IPS-18a (cell line): ENCODE data around the gene UXS1.

Source experiments
- H3K27ac ChIP-seq: one replicate; pipeline ENCODE4 v1.5.1; 2013; ENCODE audit warnings: low read length
- H3K27me3 ChIP-seq: one replicate; pipeline ENCODE4 v1.6.1; 2013; ENCODE audit warnings: mild to moderate bottlenecking, low read length; ENCODE audit not compliant: control insufficient read depth, insufficient read depth
- H3K36me3 ChIP-seq: one replicate; pipeline ENCODE4 v1.6.1; 2013; ENCODE audit warnings: low read depth, low read length; ENCODE audit not compliant: control insufficient read depth
- H3K4me1 ChIP-seq: one replicate; pipeline ENCODE4 v1.6.1; 2013; ENCODE audit warnings: low read depth, low read length; ENCODE audit not compliant: control insufficient read depth
- H3K4me3 ChIP-seq: one replicate; pipeline ENCODE4 v1.5.1; 2013; ENCODE audit warnings: low read length
- H3K9ac ChIP-seq: one replicate; pipeline ENCODE4 v1.6.1; 2013; ENCODE audit warnings: mild to moderate bottlenecking, low read length, moderate library complexity
- H3K9me3 ChIP-seq: one replicate; pipeline ENCODE4 v1.6.1; 2013; ENCODE audit warnings: low read depth, low read length; ENCODE audit not compliant: control insufficient read depth

Gene UXS1

GRCh38 chr2:106115250-106115649, 78.9 kb downstream of the UXS1 start:
- H3K9ac ChIP-seq = no peak overlapping the region
- no peaks in the 10 kb centered on the region for H3K9me3 ChIP-seq
- no peak overlapping the region for H3K4me3 ChIP-seq
- H3K4me1 ChIP-seq = peaks cover 9% of the 10 kb centered on the region
- no peak overlapping the region for H3K27ac ChIP-seq
- H3K27me3 ChIP-seq = no peaks in the 10 kb centered on the region
- peaks cover 11% of the 10 kb centered on the region for H3K36me3 ChIP-seq

- peaks cover 9% of the 10 kb centered on the region for H3K4me1 ChIP-seq
Observed at GRCh38 chr2:106114166-106114565, 79.9 kb downstream of the UXS1 start.

DNA sequence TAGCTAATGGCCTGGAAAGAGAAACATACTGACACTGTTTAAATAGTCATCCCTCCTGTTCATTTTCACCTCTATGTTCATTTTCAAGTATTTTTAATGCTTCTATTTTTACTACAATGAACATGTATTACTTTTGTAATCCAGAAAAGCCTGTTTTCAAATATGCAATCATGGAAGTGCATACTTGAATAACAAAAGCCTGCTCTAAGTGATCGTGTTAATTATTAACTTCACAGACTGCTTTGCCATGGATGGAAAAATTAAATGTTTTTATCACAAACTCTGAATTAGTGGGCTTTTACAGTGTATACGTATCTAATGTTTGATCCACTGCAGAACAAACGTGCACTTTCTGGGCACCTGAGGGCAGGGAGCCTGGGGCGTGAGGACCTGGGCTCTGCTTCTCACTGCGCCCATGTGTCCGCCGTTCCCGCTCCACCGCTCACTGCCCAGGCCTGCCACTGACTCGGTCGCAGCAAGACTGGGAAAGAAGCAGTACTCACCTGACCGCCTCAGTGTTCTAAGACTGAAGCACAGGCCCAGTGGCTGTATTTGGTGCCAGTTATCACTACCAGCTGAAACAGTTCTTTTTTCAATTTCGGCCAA, 80.6 kb downstream of the UXS1 start:
- H3K4me1 ChIP-seq = peaks cover 4% of the 10 kb centered on the region
- no peaks in the 10 kb centered on the region for H3K27me3 ChIP-seq
- H3K9me3 ChIP-seq = no peaks in the 10 kb centered on the region
- no peak overlapping the region for H3K27ac ChIP-seq
- no peak overlapping the region for H3K9ac ChIP-seq
- H3K36me3 ChIP-seq = peaks cover 14% of the 10 kb centered on the region
- no peak overlapping the region for H3K4me3 ChIP-seq

More at GRCh38 chr2:106114166-106114565, 79.9 kb downstream of the UXS1 start:
- H3K9ac ChIP-seq = no peak overlapping the region
- no peak overlapping the region for H3K27ac ChIP-seq
- H3K4me3 ChIP-seq = no peak overlapping the region
- H3K27me3 ChIP-seq = no peaks in the 10 kb centered on the region
- no peaks in the 10 kb centered on the region for H3K9me3 ChIP-seq
- peaks cover 11% of the 10 kb centered on the region for H3K36me3 ChIP-seq

DNA sequence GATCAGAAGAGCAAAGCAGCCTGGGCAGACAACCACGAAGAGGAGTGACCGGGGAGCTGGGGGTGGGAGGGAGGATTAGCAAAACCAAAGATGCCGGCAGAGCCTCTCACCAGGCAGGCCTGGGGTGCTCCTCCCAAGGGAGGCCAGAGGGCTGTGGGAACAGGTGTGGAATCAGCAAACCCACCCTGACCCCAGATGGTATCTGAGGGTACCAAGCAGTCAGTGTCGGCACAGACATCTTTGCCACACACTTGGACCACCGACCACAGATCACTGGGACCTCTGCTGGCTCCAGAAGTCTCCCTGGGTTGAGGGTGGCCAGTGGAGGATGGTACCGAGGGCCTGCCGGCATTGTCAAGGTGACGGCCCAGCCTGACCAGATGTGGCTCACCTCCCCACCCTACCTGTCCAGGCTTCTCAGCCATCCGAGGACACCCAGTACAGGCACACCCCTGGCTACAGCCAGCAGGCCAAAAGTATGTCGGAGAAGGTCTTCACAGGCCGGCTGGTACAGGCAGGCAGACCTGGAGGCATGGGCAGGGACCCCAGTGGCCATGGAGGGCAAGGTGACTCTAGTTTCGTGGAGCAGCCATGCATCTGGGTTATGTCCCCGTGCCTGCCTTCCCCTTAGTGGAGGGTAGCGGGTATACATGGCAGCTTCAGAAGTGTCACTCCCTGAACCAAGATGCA, 82.1 kb downstream of the UXS1 start:
- H3K27ac ChIP-seq = no peak overlapping the region
- H3K36me3 ChIP-seq = peaks cover 14% of the 10 kb centered on the region
- no peaks in the 10 kb centered on the region for H3K9me3 ChIP-seq
- H3K9ac ChIP-seq = no peak overlapping the region
- no peak overlapping the region for H3K4me3 ChIP-seq
- H3K27me3 ChIP-seq = no peaks in the 10 kb centered on the region
- no peaks in the 10 kb centered on the region for H3K4me1 ChIP-seq

DNA sequence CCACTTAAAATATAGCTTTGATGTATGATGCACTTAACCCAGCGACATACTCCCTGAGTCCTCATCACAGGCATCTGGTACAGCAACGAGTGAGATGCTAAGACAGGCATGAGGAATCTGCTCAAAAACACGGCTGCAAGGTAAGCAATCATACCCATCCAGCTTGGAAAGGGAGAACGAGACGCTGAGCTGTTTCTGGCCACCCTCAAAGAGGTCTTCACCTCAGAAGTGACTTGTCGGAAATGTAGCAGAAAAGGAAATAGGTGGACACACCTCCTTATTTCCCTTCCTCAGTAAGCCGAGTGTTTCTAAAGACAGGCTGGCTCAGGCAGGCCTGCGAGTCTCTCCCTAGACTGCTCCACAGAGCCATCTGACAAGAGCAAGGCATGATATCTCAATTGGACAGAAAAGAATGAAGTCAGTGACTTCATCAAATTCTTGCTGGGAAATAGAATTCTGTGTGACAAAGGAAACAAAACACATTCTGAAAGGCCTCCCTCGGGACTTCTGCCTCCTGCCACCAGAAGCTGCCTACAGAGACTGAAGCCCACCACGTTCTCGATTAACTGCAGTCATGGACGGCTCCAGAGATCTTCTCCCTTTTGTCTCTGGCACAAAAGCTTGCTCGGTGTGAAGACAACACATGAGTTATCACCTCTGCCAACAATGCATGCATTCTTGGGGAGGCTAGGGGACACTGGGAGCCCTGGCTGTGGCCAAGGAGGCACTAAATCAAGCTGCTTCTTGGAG, 84.3 kb downstream of the UXS1 start:
- peaks cover 14% of the 10 kb centered on the region for H3K36me3 ChIP-seq
- H3K27ac ChIP-seq = no peak overlapping the region
- H3K9ac ChIP-seq = no peak overlapping the region
- no peaks in the 10 kb centered on the region for H3K9me3 ChIP-seq
- H3K4me3 ChIP-seq = no peak overlapping the region
- no peaks in the 10 kb centered on the region for H3K4me1 ChIP-seq
- no peaks in the 10 kb centered on the region for H3K27me3 ChIP-seq

DNA sequence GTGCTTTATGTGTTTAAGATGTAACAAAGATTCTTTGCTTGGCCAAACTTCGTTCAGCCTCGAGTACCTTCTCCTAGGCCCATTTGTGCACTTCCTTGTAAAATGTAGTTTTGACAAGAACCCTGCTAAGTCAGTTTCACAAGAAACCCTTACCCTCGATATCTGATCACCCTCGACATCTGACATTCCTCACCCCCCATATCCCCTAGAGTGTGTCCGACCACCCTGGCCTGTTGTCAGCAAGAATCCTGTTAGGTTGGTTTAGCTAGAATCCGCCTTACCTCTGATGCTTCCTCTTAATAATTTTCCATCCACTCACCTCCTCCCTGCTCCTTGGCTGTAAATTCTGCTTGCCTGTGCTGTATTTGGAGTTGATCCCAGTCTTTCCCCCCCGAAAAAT, 85.3 kb downstream of the UXS1 start:
- Histone ChIP-seq H3K27me3 (no peaks in the 10 kb centered on the region), H3K9me3 (no peaks in the 10 kb centered on the region), H3K4me3 (no peak overlapping the region), H3K9ac (no peak overlapping the region), H3K36me3 (peaks cover 14% of the 10 kb centered on the region), H3K27ac (no peak overlapping the region), H3K4me1 (no peaks in the 10 kb centered on the region)

GRCh38 chr2:106108351-106108750, 85.8 kb downstream of the UXS1 start:
- H3K27me3 ChIP-seq = no peaks in the 10 kb centered on the region
- no peaks in the 10 kb centered on the region for H3K4me1 ChIP-seq
- peaks cover 14% of the 10 kb centered on the region for H3K36me3 ChIP-seq
- no peak overlapping the region for H3K4me3 ChIP-seq
- H3K9me3 ChIP-seq = no peaks in the 10 kb centered on the region
- H3K9ac ChIP-seq = no peak overlapping the region
- H3K27ac ChIP-seq = no peak overlapping the region

DNA sequence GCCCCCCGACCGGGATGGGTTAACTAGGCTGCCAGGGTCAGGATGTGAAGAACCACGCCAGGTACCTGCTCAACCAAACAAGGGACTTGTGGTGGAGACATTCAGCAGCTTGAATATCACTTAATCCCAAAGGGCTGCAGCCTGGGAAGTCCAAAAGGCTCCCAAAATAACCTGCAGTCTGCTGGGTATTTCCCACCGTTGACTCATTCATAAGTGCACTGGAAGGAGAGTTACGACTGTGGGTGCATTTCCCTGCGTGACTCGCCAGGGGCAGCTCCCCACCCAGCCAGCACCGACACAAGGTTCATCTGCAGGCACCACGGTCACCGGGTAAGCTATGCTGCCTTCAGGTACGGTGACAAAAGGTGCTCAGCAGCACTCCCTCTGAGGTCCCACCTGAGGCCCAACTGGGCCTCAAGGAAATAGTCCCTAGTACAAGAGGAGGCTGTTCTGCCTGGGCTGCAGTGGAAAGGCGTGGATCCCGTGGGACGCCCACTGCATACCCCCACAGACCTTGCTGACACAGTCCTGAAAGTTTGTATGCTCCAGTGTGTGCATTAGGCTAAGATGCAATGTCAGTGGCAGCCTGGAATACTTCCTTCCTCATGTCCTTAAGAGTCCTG, 86.5 kb downstream of the UXS1 start:
- Histone ChIP-seq H3K9ac (no peak overlapping the region), H3K36me3 (peaks cover 14% of the 10 kb centered on the region), H3K4me3 (no peak overlapping the region), H3K4me1 (no peaks in the 10 kb centered on the region), H3K27me3 (no peaks in the 10 kb centered on the region), H3K27ac (no peak overlapping the region), H3K9me3 (no peaks in the 10 kb centered on the region)

DNA sequence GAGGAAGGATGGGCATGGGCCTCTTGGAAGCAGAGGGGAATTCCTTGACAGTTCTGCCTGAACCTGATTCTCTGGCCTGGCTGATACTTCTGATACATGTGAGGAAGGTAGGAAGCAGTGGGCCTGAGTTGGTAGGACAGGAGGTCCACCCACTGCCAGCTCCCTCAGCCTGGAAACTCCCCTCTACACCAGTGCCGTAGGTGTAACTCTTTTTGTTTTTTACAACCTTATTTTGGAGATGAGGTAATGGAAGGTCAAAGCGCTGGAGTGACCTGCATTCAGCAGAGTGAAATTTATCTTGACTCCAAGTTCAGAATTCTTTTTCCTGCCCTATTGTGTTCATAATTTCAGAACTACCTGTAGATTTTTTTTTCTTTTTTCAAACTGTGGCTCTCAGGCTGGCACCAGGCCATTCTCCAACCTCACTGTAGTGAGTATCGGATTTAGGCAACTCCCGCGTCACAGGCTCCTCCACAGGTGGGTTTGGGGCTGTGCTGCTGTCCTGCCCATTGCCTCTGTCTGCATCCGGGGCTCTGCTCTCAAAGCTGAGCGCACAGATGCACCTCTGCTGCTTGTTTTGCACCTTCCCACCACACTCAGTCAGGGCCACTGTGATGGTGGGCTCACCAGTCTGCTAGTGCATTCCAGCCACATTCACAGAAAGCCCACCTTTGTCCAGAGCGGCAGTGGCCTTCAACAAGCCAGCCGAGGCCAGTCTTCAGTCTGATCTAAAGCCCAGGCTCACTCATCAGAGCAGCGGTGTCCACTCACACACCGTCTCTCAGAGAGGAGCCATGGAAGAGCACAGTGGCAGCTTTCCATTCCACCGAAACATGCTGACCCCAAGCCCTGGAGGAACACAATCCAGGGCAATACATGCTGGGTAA, 87.2 kb downstream of the UXS1 start:
- H3K36me3 ChIP-seq = peaks cover 9% of the 10 kb centered on the region
- no peak overlapping the region for H3K4me3 ChIP-seq
- no peak overlapping the region for H3K27ac ChIP-seq
- H3K27me3 ChIP-seq = no peaks in the 10 kb centered on the region
- H3K9ac ChIP-seq = no peak overlapping the region
- no peaks in the 10 kb centered on the region for H3K4me1 ChIP-seq
- no peaks in the 10 kb centered on the region for H3K9me3 ChIP-seq

- Histone ChIP-seq H3K9me3 (no peaks in the 10 kb centered on the region), H3K4me1 (no peaks in the 10 kb centered on the region), H3K36me3 (peaks cover 8% of the 10 kb centered on the region), H3K27ac (no peak overlapping the region), H3K9ac (no peak overlapping the region), H3K4me3 (no peak overlapping the region), H3K27me3 (no peaks in the 10 kb centered on the region)
Observed at GRCh38 chr2:106105151-106105922, 88.8 kb downstream of the UXS1 start.
